Gastrocnemius medialis (tissue), 4 donors: ENCODE results near the gene PWP2.

Experiments used
- CTCF ChIP-seq, 5 experiments: fragments of 450-650 bp in 3 of 5; fragments of 200-600 bp in 2 of 5; sonication (generic) in 2 of 5; IDR thresholded peaks in 4 of 5; conservative IDR thresholded peaks in 1 of 5; 1 replicate in 4 of 5; 2 replicates in 1 of 5; pipeline ENCODE4 v1.5.1; 2016 to 2019; ENCODE audit warnings: antibody characterized with exemption in 5 of 5, mild to moderate bottlenecking in 3 of 5, moderate library complexity in 3 of 5
- POLR2A ChIP-seq, 2 donors: fragments of 450-650 bp; IDR thresholded peaks; one replicate each; pipeline ENCODE4 v1.6.1; 2017; ENCODE audit warnings: antibody characterized with exemption in 2 of 2, mild to moderate bottlenecking in 2 of 2, moderate library complexity in 2 of 2

- TF ChIP-seq CTCF (IDR thresholded peaks at IDR 0.05 in 4 of 5, conservative IDR thresholded peaks at IDR 0.05 in 1 of 5) (no peak), POLR2A (IDR thresholded peaks at IDR 0.05) (no peak)
These were observed 23.4 kb upstream of the PWP2 start for GRCh38 chr21:44083631-44084291.
